GOT3 (cell line): ENCODE data around the gene FCRL3.

Experiments
- DNase-seq: peaks from one replicate; lab custom pipeline; 2025; ENCODE audit warnings: mixed read lengths; lab: John Stamatoyannopoulos, UW

FCRL3 gene

GRCh38 chr1:157678721-157679120, 21.8 kb downstream of the FCRL3 start:
- no peak for DNase-seq

- DNase-seq, result no peak
Observed at GRCh38 chr1:157673008-157673407, 27.6 kb downstream of the FCRL3 start.

GRCh38 chr1:157671895-157672294, 28.7 kb downstream of the FCRL3 start:
- no peak for DNase-seq

- DNase-seq, result no peak
Observed at GRCh38 chr1:157659576-157660247, 40.9 kb downstream of the FCRL3 start.

- DNase-seq, result no peak
Observed at GRCh38 chr1:157658571-157658970, 42.0 kb downstream of the FCRL3 start.

- DNase-seq, result no peak
Observed at GRCh38 chr1:157653494-157653873, 47.1 kb downstream of the FCRL3 start.

- DNase-seq, result no peak
Observed at GRCh38 chr1:157652859-157653493, 47.6 kb downstream of the FCRL3 start.

- no peak for DNase-seq
Observed at GRCh38 chr1:157648317-157648716, 52.3 kb downstream of the FCRL3 start.

- no peak for DNase-seq
Observed at GRCh38 chr1:157646144-157646543, 54.4 kb downstream of the FCRL3 start.

GRCh38 chr1:157641177-157641576, 59.4 kb downstream of the FCRL3 start:
- DNase-seq, result no peak

GRCh38 chr1:157639800-157640199, 60.8 kb downstream of the FCRL3 start:
- DNase-seq, result no peak

- no peak for DNase-seq
Observed at GRCh38 chr1:157628773-157629172, 71.8 kb downstream of the FCRL3 start.
